Chondrocyte (in vitro differentiated cells): ENCODE results near the gene ADCY10. TPM values are rescaled to one million over a fixed set of nuclear protein-coding genes. Genes with fewer than 3 reads are reported as not detected.
"Not testable (repeated sequence)": the region's sequence is repeated elsewhere in the genome, so short reads cannot be mapped to it uniquely, and the experiment has no call there.

Source experiments
- DNase-seq: peaks from one replicate; pipeline ENCODE4 v3.0.0; 2021; ENCODE audit warnings: mixed read lengths, low spot score
- H3K27ac Mint-ChIP-seq: one replicate; pipeline ENCODE4 v1.8.0; 2021; ENCODE audit warnings: mild to moderate bottlenecking, moderate library complexity, mixed read lengths; ENCODE audit not compliant: unreplicated experiment
- H3K27me3 Mint-ChIP-seq: 2 replicates; pipeline ENCODE4 v1.8.0; 2021; ENCODE audit warnings: low read depth, mixed read lengths
- H3K36me3 Mint-ChIP-seq: 2 replicates; pipeline ENCODE4 v1.8.0; 2021; ENCODE audit warnings: low read depth, mixed read lengths
- H3K4me1 Mint-ChIP-seq: 2 replicates; pipeline ENCODE4 v1.8.0; 2021; ENCODE audit warnings: low read depth, mild to moderate bottlenecking, mixed read lengths
- H3K4me3 Mint-ChIP-seq: one replicate; pipeline ENCODE4 v1.8.0; 2021; ENCODE audit warnings: mild to moderate bottlenecking, moderate library complexity, mixed read lengths; ENCODE audit not compliant: unreplicated experiment
- H3K9me3 Mint-ChIP-seq: 2 replicates; pipeline ENCODE4 v1.8.0; 2021; ENCODE audit warnings: low read depth, mixed read lengths
- total RNA-seq: library from RNA; stranded (reverse); gene quantifications from 3 replicates; pipeline ENCODE4 v1.2.1, GENCODE V29; 2021
- TF ChIP-seq, protein P1 (sequence below): fragments of 200-600 bp; sonication (generic); IDR thresholded peaks from 2 replicates; pipeline ENCODE4 v1.5.0; 2021; ENCODE audit warnings: antibody characterized with exemption, mild to moderate bottlenecking, moderate library complexity

The ADCY10 gene
- total RNA-seq, 1 donor from 2014 or later: 0.07 TPM

GRCh38 chr1:167876597-167877175 is 37.2 kb downstream of the ADCY10 start:
- Mint-ChIP-seq H3K27me3 (no peaks in the 10 kb centered on the region), H3K27ac (no peak overlapping the region), H3K9me3 (no peaks in the 10 kb centered on the region), H3K4me1 (peaks cover 2% of the 10 kb centered on the region), H3K36me3 (no peaks in the 10 kb centered on the region), H3K4me3 (no peak overlapping the region)
- TF ChIP-seq, protein P1, sequence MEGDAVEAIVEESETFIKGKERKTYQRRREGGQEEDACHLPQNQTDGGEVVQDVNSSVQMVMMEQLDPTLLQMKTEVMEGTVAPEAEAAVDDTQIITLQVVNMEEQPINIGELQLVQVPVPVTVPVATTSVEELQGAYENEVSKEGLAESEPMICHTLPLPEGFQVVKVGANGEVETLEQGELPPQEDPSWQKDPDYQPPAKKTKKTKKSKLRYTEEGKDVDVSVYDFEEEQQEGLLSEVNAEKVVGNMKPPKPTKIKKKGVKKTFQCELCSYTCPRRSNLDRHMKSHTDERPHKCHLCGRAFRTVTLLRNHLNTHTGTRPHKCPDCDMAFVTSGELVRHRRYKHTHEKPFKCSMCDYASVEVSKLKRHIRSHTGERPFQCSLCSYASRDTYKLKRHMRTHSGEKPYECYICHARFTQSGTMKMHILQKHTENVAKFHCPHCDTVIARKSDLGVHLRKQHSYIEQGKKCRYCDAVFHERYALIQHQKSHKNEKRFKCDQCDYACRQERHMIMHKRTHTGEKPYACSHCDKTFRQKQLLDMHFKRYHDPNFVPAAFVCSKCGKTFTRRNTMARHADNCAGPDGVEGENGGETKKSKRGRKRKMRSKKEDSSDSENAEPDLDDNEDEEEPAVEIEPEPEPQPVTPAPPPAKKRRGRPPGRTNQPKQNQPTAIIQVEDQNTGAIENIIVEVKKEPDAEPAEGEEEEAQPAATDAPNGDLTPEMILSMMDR: no peak
- no peak for DNase-seq

DNA sequence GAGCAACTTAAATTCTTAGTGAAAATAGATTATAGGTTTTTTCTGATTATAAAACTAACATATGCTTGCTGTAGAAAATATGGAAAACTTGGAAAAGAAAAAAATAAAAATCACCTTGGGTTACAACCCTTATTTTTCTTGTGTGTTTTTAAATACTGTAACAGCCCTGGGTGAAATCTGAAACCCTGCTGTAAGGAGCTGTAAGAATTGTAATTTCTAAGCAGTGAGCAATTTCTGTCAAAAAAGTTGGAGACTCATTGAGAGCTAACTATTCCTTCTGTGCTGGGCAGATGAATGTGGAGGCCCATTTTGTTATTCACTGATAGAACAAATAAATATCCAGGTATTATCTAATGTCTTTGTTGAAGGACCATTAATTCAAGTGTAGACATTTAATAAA is 42.6 kb downstream of the ADCY10 start:
- TF ChIP-seq, protein P1: no peak
- no peak overlapping the region for H3K4me3 Mint-ChIP-seq
- peaks cover 7% of the 10 kb centered on the region for H3K4me1 Mint-ChIP-seq
- H3K27me3 Mint-ChIP-seq: no peaks in the 10 kb centered on the region
- no peaks in the 10 kb centered on the region for H3K9me3 Mint-ChIP-seq
- H3K27ac Mint-ChIP-seq: peak overlapping the region; percentile 12
- no peak for DNase-seq
- no peaks in the 10 kb centered on the region for H3K36me3 Mint-ChIP-seq

DNA sequence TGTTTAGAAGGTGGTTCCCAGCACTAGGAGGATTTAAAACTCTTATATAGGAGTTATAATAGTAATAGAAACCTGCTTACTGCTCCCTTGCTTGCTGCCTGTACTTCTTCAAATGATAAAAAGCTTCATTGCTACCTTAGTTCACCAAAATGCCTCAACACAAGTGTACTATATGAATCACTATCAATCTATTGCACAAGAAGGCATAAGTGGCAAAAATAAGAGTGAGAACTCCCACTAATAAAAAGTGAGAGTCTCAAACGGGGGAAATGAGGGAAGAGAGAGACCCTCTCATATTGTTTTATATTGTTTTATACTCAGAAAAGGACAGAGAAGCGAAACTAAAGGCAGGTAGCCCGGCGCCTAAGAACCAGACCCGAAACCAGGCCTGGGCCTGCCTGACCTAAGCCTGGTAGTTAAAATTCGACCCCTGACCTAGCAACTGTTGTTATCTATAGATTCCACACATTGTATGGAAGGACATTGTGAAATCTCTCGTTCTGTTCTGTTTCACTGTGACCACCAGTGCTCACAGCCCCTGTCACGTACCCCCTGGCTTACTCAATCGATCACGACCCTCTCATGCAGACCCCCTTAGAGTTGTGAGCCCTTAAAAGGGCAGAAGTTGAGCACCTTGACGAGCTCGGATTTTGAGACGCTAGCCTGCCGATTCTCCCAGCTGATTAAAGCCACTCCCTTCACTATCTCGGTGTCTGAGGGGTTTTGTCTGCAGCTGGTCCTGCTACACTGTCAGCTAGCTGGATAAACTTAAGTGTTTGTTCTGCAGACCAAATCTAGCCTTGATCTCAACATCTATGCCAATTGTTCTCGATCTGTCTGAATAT is 44.6 kb downstream of the ADCY10 start:
- not testable (repeated sequence) for H3K4me3 Mint-ChIP-seq, H3K27ac Mint-ChIP-seq, H3K27me3 Mint-ChIP-seq, DNase-seq, H3K4me1 Mint-ChIP-seq, H3K36me3 Mint-ChIP-seq, H3K9me3 Mint-ChIP-seq

DNA sequence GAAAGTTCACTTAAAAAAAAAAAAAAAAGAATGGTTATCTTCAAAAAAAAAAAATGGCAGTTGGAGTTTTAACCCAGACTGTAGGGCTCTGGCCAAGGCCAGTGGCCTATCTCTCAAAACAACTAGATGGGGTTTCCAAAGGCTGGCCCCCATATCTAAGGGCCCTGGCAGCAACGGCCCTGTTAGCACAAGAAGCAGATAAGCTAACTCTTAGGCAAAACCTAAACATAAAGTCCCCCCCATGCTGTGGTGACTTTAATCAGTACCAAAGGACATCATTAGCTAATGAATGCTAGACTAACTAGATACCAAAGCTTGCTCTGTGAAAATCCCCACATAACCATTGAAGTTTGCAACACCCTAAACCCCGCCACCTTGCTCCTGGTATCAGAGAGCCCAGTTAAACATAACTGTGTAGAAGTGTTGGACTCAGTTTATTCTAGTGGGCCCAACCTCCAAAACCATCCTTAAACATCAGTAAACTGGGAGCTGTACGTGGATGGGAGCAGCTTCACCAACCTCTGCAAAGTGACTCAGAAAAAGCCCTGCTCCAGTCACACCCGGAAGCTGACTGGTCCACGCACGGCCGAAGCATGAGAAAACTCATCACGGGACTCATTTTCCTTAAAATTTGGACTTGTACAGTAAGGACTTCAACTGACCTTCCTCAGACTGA is 47.1 kb downstream of the ADCY10 start:
- H3K36me3 Mint-ChIP-seq, DNase-seq, H3K4me3 Mint-ChIP-seq, H3K27me3 Mint-ChIP-seq, H3K4me1 Mint-ChIP-seq, H3K27ac Mint-ChIP-seq, H3K9me3 Mint-ChIP-seq: not testable (repeated sequence)

DNA sequence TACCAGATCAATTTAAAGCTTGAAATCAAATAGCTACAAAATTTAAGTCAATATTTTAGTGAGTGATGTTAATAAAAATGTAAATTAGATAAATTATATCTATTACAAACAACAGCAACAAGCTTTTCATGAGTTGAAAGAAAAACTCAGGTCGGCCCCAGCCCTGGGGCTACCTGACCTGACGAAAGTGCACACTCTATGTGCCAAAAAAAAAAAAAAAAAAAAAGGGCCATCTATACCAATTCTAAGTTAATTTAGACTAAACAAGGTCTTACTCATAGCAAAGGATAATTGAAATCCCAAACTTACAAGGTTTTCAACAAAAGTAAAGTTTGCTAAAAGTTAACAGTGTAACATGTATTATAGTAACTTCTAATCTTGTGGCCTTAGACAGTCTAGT is 47.6 kb downstream of the ADCY10 start:
- H3K4me1 Mint-ChIP-seq, H3K27me3 Mint-ChIP-seq, H3K4me3 Mint-ChIP-seq, DNase-seq, H3K36me3 Mint-ChIP-seq, H3K27ac Mint-ChIP-seq, H3K9me3 Mint-ChIP-seq: not testable (repeated sequence)

GRCh38 chr1:167865804-167866308 is 48.1 kb downstream of the ADCY10 start:
- not testable (repeated sequence) for DNase-seq, H3K4me1 Mint-ChIP-seq, H3K4me3 Mint-ChIP-seq, H3K36me3 Mint-ChIP-seq, H3K27ac Mint-ChIP-seq, H3K9me3 Mint-ChIP-seq, H3K27me3 Mint-ChIP-seq

DNA sequence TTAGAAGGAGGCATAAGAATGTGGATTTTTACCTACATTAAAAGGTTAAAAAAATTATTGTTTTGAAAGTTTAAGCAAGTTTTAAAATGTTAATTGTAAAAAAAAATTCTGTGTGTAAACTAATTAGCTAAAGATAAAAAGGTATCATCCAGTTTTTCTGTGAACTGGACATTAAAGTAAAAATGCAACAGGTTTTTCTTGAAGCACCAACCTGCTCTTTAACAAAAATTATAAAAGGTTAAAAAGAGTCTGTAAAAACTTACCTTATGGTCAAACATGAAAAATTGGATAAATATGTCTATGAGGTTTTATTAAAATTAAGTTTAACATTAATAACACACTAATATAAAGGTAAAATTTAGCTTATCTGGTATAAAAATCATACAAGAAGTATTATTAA is 48.7 kb downstream of the ADCY10 start:
- H3K4me1 Mint-ChIP-seq, H3K27me3 Mint-ChIP-seq, DNase-seq, H3K27ac Mint-ChIP-seq, H3K4me3 Mint-ChIP-seq, H3K36me3 Mint-ChIP-seq, H3K9me3 Mint-ChIP-seq: not testable (repeated sequence)
